HS-5 (cell line): ENCODE results near the gene TMEM45B.
"Not testable (repeated sequence)": the region's sequence is repeated elsewhere in the genome, so short reads cannot be mapped to it uniquely, and the experiment has no call there.

Experiments
- DNase-seq: peaks from one replicate; pipeline ENCODE4 v3.0.0-alpha.2; 2012; ENCODE audit warnings: low read depth

TMEM45B gene

DNA sequence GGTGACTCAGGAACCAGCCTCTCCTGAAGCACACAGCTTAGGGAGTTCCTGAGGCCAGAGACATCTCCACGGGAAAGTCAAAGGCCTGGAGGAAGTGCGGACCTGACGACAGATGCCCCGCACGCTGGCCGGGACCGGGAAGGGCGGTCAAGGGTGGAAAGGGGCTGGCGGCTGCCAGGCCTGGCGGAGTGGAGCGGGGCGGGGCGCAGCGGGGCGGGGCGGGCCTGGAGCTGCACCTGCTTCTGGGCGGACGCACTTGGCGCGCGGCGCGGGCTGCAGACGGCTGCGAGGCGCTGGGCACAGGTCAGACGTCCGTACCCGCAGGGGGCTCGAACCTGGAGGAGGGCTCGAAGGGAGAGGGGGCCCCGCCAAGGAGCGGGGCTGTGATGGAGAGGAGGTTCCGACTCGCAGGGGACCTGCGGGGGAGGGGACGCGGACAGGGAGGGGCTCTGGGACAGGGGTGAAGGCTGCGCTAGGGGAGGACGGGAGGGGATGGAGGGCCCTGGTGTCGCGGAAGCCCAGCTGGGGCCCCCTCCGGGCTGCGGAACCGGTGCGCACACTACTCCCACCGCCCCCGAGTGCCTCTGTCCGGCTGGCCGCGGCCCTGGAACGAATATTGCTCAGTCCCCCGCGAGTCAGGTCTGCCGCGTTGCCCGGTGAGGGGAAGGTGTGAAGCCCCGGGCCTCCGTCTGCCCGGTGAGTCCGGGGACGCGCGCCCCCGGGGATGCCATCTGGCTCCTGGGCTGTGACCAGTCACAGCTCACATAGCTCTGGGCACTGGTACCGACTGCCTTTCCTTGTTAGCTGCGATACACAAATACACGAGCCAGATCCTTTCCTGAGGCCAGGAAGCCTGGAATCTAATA is at the start of gene TMEM45B:
TSS of gene TMEM45B (plus strand) at position 253 of the 866 bp plus-strand sequence. CDS start 36,635 bp downstream, outside the sequence.
- DNase-seq, result no peak

DNA sequence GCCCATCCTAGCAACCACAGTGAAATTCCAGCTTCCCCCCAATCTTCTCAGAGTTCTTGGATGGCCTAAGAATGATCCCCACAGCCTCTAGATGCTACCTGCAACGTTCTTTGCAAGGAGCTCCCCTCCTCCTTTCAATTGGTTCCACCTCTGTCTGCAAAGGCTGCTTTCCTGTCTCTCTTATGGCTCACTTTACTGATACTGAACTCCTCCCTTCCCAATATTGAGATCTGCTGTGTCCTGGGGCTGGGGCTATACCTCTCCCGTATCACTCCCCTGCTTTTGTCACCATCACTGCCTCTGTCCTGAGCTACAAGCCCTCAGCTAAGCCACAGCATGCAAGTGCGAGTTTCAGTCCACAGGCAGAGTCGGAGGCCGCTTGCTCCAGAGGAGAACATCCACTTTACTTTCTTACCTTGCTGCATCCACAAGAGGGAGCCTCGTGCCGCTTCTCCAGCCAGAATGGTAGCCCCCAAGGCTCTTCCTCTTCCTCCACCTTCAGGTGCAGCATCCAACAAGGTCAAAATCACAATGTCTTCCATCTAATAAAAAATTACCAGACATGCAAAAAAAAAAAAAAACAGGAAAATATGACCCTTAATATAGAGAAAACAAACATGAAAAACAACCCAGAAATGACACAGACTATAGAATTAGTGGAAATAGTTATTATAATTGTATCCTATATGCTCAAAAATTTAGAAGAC is 48.6 kb upstream of the TMEM45B start:
- DNase-seq, result no peak

DNA sequence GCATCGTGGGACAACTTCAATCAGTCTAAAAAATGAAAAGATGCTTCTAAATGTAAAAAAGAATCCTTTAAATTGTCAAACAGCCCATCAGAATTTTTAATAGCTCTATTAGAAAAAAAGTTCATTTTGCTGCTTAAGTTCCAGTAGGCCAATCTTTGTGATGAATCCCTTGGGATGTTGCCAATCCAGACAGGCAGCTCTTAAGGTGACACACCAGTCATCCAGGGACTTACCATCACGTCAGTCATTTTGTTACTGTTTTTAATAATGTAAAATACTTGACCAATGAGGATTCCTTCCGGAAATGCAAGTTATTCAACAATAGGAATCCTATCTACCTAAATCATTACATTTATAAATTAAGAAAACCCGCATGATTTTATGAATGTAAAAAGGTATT is 47.8 kb upstream of the TMEM45B start:
- no peak for DNase-seq

GRCh38 chr11:129768356-129768755 is 47.3 kb upstream of the TMEM45B start:
- DNase-seq, result no peak

GRCh38 chr11:129769059-129769458 is 46.6 kb upstream of the TMEM45B start:
- no peak for DNase-seq

GRCh38 chr11:129770993-129771392 is 44.7 kb upstream of the TMEM45B start:
- no peak for DNase-seq

- not testable (repeated sequence) for DNase-seq
Measured at GRCh38 chr11:129771456-129771855, 44.2 kb upstream of the TMEM45B start.

DNA sequence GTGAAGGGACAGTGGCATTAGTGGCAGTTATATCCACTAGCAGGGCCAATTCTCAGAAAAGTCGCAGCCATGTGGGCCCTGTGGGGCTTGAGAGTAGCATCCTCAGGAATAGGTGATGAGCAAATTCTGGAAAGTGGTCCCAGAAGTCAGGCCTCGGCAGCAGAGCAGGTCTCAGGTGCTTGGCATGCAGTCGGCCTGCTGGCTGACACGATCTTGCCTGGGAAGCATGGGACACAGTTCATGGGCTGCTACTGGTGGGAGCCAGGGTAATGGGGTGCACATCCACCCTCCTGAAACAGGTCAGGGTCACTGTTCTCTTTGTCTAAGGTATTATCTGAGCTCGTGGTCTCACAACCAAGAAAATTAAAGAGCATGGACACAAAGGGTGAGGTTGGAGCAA is 36.8 kb upstream of the TMEM45B start:
- no peak for DNase-seq

- no peak for DNase-seq
Measured at GRCh38 chr11:129779342-129779741, 36.3 kb upstream of the TMEM45B start.

- no peak for DNase-seq
Measured at GRCh38 chr11:129785383-129786111, 30.1 kb upstream of the TMEM45B start.

GRCh38 chr11:129786112-129786416 is 29.6 kb upstream of the TMEM45B start:
- not testable (repeated sequence) for DNase-seq

DNA sequence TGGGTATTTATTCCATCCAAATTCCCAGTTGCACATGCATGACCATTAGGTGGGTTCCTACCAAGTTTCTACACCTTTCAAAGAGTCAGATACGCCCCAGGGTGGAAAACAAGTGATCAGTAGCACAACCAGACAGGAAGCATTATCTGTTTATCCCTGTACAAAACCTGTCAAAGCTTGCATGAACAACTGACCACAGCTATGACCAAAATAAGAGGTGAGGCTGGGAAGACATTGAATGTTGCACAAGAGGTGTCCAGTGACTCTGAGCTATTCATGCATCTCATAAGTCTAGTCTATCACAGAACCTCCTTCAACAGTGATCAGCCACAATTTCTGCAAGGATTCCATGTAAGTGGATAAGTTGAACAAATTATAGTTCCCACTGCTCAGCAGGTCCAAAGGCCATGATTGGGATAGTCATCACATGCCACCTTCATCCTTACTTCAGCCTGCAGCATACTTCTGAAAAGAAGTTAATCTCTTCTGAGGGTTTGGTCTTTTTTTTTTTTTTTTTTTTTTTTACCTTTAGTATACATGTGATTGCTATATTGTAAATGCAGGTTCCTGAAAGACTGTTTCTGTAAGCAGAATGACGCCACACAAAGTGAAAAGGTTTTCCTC is 28.0 kb upstream of the TMEM45B start:
- no peak for DNase-seq

GRCh38 chr11:129788278-129788677 is 27.4 kb upstream of the TMEM45B start:
- DNase-seq, result no peak

GRCh38 chr11:129790106-129790505 is 25.5 kb upstream of the TMEM45B start:
- DNase-seq, result no peak

DNA sequence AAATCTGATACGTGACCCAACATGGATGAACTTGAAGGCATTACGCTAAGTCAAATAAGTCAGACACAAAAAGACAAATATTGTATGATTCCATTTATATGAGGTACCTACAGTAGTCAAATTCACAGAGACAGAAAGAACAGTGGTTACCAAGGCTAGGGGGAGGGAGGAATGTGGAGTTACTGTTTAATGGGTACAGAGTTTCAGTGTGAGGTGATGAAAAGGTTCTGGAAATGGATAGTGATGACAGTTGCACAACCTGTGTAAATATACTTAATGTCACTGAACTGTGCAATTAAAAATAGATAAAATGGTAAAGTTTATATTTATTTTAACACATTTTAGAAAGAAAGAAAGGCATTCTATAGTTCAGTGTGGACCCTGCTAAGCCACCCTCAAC is 24.1 kb upstream of the TMEM45B start:
- no peak for DNase-seq

GRCh38 chr11:129792663-129793062 is 23.0 kb upstream of the TMEM45B start:
- no peak for DNase-seq

DNA sequence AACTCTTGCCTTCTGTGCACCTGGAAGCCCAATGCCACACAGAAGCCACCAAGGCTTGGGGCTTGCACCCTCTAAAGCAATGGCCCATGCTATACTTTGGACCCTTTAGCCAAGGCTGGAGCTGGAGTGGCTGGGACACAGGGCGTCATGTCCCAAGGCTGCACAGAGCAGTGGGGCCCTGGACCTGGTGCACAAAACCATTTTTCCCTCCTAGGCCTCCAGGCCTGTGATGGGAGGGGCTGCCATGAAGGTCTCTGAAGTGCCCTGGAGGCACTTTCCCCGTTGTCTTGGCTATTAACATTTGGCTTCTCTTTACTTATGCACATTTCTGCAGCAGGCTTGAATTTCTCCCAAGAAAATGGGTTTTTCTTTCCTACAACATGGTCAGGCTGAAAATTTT is 20.6 kb upstream of the TMEM45B start:
- DNase-seq, result no peak

DNA sequence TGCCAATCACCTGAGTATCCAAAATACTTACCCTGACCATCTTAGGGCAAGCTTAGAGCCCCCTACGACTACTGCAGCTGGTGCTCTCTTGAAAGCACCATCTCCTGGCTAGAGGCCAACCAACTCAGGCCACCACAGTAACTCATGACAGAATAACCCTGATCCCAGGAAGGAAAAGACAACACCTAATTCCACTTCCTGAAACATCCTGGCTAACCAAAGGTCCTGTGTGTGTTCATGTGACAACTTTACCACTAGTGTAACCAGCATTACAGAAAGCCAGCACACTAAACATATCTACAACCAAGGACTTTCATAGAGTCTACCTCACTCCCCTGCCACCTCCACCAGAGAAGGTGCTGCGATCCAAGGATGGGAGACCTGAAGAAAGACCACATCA is 17.4 kb upstream of the TMEM45B start:
- no peak for DNase-seq

GRCh38 chr11:129800162-129800561 is 15.5 kb upstream of the TMEM45B start:
- DNase-seq, result not testable (repeated sequence)

- no peak for DNase-seq
Measured at GRCh38 chr11:129800655-129801054, 15.0 kb upstream of the TMEM45B start.

DNA sequence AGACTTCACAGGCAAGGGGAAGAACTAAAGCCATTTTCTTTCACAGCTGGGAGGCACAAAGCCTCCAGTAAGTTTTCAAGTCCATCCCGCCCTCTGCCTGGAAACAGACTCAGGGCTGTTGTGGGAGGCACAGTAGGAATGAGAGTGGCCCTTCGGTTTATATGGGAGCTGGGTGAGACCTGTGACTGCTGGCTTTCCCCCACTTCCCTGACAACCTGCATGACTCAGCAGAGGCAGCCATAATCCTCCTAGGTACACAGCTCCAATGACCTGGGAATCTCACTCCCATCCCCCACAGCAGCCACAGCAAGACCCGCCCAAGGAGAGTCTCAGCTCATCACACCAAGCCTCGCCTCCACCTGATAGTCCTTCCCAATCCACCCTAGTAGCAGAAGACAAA is 12.1 kb upstream of the TMEM45B start:
- no peak for DNase-seq

GRCh38 chr11:129804012-129804411 is 11.6 kb upstream of the TMEM45B start:
- no peak for DNase-seq
